RWPE1 (cell line): ENCODE results near the gene CHERP.
"Not testable (repeated sequence)": the region's sequence is repeated elsewhere in the genome, so short reads cannot be mapped to it uniquely, and the experiment has no call there.

Experiments
- CTCF ChIA-PET: fragments of 350-600 bp; sonication (Branson Sonifier 250); formaldehyde crosslinking; extraction: SDS; loops from one replicate; lab custom pipeline; 2021; lab: Yijun Ruan, JAX
- POLR2A ChIA-PET: fragments of 400-600 bp; formaldehyde crosslinking; extraction: SDS; loops from one replicate; lab custom pipeline; 2020; ENCODE audit warnings: antibody characterized with exemption; ENCODE audit not compliant: low non-redundant PET; lab: Yijun Ruan, JAX
- DNase-seq: peaks from one replicate; pipeline ENCODE4 v3.0.0; 2012; ENCODE audit warnings: low spot score
- H3K27ac ChIP-seq: fragments of 450-650 bp; 2 replicates; pipeline ENCODE4 v1.5.1; 2017
- TF ChIP-seq, protein P1 (sequence below): fragments of 450-650 bp; conservative IDR thresholded peaks from 2 replicates; pipeline ENCODE4 v1.5.1; 2017; ENCODE audit warnings: low read depth, mild to moderate bottlenecking

CHERP gene

DNA sequence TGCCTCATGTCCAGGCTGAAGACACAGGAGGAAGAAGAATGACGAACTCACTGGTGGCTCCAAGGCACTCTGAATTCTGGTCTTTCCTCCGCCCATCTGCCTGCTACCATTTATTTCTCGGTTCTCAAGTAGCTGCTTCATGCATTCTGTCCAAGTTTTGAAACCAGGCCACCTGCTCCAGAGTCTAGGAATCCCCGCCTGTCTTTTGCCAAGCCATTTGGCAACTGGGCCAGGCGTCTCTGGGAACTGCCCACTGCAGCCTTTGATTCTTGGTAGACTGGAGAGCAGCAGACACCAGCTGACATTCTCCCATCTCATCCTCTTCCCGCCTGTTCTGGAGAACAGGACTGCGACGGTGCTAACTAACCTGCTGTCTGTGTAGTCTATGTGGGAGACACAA is 19.1 kb upstream of the CHERP start:
- ChIA-PET CTCF (no interaction called here), POLR2A (no interaction called here)
- no peak for DNase-seq

DNA sequence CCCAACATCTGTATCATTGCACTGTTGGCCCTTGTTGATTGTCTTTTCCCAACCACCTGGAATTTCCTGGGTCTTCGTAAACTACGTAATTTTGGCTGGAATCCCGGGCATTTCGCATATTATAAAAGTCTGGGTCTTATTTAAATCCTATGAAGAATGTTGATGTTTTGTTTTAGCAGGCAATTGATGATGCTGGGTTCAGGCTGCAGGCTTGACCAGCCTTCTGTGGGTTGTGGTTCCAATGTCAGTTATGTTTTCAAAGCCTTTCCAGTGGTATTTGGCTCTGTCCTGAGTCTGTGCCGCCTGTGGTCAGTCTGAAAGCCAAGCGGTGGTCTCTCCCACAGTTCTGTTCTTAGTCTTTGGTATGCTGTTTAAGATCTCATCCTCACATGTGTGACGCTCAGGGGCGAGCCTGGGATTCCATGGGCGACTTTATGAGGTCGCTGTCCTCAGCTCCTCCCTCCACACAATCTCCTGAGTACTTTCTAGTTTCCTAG is 17.6 kb upstream of the CHERP start:
- no peak overlapping the region for H3K27ac ChIP-seq
- CTCF ChIA-PET = interaction anchor here (0.7 kb wide), 1 partner anchor 10 kb away, joined by 3 read pairs; no protein-coding TSS in a partner anchor

More for the DNA sequence above, 19.1 kb upstream of the CHERP start:
- TF ChIP-seq, protein P1, sequence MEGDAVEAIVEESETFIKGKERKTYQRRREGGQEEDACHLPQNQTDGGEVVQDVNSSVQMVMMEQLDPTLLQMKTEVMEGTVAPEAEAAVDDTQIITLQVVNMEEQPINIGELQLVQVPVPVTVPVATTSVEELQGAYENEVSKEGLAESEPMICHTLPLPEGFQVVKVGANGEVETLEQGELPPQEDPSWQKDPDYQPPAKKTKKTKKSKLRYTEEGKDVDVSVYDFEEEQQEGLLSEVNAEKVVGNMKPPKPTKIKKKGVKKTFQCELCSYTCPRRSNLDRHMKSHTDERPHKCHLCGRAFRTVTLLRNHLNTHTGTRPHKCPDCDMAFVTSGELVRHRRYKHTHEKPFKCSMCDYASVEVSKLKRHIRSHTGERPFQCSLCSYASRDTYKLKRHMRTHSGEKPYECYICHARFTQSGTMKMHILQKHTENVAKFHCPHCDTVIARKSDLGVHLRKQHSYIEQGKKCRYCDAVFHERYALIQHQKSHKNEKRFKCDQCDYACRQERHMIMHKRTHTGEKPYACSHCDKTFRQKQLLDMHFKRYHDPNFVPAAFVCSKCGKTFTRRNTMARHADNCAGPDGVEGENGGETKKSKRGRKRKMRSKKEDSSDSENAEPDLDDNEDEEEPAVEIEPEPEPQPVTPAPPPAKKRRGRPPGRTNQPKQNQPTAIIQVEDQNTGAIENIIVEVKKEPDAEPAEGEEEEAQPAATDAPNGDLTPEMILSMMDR = no peak
- H3K27ac ChIP-seq = no peak overlapping the region

DNA sequence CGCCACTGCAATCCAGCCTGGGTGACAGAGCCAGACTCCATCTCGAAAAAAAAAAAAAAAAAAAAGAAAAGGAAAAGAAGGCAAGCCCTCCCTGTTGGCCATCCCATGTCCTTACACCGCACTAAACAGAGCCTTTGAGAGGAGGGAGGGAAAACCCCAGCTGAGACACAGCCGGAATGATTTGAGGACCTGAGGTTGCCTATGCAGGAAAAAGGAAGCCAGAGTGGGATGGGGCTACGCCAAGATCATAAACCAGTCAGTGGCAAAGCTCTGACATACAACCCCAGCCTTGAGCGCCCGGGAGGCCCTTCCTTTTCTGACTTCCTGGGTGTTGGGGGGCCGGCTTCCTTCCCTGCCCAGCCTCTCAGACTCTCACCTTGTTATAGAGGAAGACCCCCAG is 12.5 kb upstream of the CHERP start:
- H3K27ac ChIP-seq = no peak overlapping the region
- POLR2A ChIA-PET = no interaction called here
- DNase-seq = no peak
- TF ChIP-seq, protein P1 = no peak
- CTCF ChIA-PET = no interaction called here

More for the DNA sequence above, 17.6 kb upstream of the CHERP start:
- POLR2A ChIA-PET = no interaction called here
- TF ChIP-seq, protein P1 = no peak
- DNase-seq = no peak

DNA sequence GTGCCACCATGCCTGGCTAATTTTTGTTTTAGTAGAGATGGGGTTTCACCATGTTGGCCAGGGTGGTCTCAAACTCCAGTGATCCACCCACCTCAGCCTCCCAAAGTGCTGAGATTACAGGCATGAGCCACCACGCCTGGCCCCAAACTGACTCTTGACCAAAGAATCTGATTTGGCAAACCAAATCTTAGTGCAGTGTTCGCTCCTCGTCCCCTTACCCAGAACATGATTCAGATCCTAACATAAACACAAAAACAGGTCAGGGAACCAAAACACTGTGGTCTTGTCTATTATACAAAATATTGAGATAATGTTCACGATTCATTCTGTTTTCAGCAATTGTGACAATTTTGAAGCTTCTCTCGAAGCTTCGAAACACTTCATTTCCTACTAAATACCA is 9.7 kb upstream of the CHERP start:
- POLR2A ChIA-PET, H3K27ac ChIP-seq, DNase-seq: not testable (repeated sequence)
- CTCF ChIA-PET = interaction anchor here (0.6 to 0.8 kb wide), 2 partner anchors 98 to 1437 kb away, joined by 3 to 6 read pairs; no protein-coding TSS in a partner anchor

DNA sequence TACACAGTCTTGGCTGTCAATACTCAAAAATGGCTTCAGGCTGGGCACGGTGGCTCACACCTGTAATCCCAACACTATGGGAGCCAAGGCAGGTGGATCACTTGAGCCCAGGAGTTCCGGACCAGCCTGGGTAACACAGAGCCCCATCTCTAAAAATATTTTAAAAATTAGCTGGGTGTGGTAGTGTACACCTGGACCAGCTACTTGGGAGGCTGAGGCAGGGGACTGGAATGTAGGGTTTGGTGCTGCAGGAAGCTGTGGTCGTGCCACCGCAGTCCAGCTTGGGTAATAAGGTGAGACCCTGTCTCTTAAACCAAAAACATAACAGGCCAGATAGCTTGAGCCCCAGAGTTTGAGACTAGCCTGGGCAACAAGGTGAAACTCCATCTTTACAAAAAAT is 6.7 kb upstream of the CHERP start:
- CTCF ChIA-PET = interaction anchor here (0.6 kb wide), 1 partner anchor 78 kb away, joined by 4 read pairs; no protein-coding TSS in a partner anchor
- H3K27ac ChIP-seq = peak overlapping the region; percentile 38

DNA sequence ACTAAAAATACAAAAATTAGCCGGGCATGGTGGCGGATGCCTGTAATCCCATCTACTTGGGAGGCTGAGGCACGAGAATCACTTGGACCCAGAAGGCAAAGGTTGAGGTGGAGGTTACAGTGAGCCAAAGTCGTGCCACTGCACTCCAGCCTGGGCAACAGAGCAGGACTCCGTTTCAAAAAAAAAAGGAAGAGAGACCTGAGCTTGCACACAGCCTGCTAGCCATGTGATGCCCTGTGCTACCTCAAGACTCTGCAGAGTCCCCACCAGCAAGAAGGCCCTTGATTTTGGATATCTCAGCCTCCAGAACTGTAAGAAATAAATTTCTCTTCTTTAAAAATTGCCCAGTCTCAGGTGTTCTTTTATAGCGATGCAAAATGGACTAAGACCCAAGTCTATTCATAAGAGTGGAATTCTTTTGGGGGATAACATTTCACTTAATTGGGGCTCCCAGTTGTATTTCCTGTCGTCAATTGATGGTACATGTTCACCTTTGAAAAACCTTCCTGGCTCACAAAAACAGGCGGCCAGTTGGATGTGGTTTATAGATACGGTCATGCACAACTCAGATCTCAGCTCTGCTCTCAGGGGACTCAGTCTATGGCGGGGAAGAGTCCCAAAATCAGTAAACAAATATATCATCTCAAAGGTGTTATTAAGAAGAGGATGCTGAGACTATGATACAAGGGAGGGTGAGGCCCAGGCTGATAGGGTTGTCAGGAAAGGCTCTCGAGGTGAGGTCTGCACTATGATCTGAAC is 2.4 kb upstream of the CHERP start:
- TF ChIP-seq, protein P1 = no peak
- CTCF ChIA-PET = interaction anchor here (0.6 kb wide), 1 partner anchor 97 kb away, joined by 4 read pairs; no protein-coding TSS in a partner anchor
- H3K27ac ChIP-seq = peak overlapping the region; percentile 36
- DNase-seq = no peak
- POLR2A ChIA-PET = interaction anchor here (0.6 kb wide), 3 partner anchors 16 to 677 kb away, joined by 3 to 6 read pairs (median 3); no protein-coding TSS in a partner anchor

More for the DNA sequence above, 6.7 kb upstream of the CHERP start:
- DNase-seq = no peak
- POLR2A ChIA-PET = no interaction called here
- TF ChIP-seq, protein P1 = no peak

DNA sequence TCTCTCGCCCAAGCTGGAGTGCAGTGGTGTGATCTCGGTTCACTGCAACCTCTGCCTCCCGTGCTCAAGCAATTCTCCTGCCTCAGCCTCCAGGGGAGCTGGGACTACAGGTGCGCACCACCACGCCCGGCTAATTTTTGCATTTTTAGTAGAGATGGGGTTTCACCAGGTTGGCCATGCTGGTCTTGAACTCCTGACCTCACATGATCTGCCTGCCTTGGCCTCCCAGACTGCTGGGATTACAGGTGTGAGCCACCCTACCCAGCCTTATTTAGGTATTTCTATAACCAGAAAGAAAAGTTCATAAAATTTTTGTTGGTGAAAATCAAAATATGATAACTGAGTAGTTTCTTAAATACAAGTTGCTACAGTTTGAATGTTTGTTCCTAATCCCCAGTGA is 1.5 kb upstream of the CHERP start:
- CTCF ChIA-PET, DNase-seq, POLR2A ChIA-PET, H3K27ac ChIP-seq: not testable (repeated sequence)
